LNCAP (cell line): ENCODE measurements around the gene CHRNA4.

Experiments
- CTCF ChIP-seq: fragments of 450-650 bp; IDR thresholded peaks from 2 replicates; pipeline ENCODE4 v1.5.1; 2017; ENCODE audit warnings: mild to moderate bottlenecking

CHRNA4 gene

DNA sequence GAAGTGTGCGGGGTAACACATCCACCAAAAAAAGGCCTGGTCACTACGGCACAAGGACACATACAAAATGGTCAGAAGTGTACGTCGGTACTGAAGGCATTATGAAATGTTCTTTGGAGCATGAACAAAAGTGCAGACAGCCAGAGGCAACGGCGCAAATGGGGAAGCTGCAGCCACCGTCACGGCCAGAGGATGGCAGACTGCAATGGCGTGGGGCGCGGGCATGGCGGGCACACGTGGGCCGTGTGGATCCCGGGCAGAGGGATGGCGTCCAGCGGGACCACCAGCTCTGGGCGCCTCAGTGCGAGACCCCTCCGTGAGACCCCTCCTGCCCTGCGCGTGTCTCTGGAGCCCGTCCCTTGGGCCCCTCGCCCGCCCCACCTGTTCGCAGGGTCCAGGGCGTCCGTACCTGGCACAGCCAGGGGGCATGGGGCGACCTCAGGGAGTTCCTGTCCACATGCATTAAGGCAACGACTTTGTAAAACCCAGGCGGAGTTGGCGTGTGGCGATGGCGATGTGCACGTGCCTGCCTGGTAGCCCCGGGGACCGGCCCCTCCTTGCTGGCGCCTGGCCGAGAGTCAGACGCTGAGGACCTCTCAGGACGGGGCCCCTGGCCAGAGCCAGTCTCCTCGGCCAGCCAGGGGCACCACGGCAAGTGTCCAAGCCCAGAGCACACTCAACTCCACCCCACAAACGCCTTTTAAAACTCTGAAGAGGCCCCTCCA lies 39.5 kb upstream of the CHRNA4 start:
- 0 out of 2 replicates have a peak, but pooled peaks have one; percentile 18 for TF ChIP-seq CTCF

GRCh38 chr20:63399596-63400375 lies 38.6 kb upstream of the CHRNA4 start:
- no peak for TF ChIP-seq CTCF

DNA sequence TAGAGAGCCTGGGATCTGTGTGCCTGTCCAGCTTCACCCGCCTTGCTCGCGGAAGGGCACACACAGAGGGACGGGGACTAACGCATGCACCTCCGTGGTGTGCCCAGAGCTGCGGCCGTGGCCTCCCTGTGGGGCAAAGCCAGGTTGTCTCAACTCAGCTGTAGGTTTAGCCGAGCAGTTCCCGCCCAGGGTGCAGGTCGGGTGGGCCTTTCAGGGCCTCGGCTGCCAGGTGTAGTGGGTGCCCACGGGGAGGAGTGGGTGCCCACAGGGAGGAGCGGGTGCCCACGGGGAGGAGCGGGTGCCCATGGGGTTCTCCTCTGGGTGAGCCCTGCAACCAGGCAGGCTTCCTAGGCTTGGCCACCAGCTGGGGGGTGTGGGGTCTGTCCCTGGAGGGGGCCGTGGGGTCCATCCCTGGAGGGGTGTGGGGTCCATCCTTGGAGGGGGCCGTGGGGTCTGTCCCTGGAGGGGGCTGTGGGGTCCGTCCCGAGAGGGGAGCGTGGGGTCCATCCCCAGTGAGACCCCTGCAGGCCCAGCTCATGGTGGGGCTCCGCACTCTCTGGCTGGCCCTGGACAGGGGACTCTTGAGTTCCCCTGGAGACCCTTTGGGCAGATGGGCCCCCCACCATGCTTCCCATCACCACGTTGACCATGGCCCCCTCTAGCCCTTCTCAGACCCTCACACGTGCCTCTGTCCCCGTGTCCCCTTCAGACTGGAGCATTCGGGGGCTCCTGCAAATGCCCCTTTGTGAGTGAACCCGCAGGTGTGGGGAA lies 37.8 kb upstream of the CHRNA4 start:
- TF ChIP-seq CTCF = no peak

DNA sequence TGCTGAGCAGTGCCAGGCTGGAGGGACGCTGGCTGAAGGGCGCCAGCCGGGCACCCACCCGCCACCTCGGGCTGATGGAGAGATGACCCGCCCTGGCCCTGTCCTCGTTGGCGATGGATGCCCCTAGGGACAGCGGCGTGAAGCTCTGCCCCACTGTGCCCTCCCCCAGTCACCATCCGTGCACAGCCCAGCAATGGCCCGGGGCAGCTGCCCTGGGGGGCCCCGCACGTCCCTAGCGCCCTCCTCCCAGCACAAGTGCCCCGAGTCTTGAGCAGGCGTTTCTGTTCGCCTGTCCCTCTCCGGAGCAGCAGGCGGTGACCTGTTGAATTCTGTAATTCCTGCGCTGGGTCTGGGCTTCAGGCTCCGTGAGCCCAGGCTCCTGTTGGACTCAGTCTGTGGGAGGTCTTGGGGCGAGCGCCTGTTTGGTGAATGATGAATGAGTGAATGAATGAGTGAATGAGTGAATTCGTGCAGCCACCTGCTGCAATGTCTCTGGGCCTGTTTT lies 36.8 kb upstream of the CHRNA4 start:
- TF ChIP-seq CTCF = no peak

- no peak for TF ChIP-seq CTCF
Observed at GRCh38 chr20:63397155-63397843, 36.1 kb upstream of the CHRNA4 start.

- TF ChIP-seq CTCF = no peak
Observed at GRCh38 chr20:63396300-63396699, 35.2 kb upstream of the CHRNA4 start.

DNA sequence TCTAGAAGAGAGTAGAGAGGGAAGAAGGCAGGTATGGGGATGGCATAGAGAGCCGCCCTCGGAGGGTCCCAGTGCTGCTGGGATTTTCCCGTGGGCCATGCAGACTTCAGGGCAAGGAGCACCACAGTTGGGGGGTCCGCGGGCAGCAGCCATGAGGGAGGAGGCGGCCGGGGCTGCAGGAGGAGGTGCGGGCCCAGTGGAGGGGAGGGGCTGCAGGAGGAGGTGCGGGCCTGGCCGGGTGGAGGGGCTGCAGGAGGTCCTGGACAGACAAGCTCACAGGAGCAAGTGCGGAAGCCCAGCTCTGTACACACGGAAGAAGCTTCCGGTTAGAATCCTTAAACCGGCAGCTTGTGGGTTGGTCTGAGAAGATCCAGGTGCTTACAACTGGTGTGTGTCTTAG lies 34.6 kb upstream of the CHRNA4 start:
- TF ChIP-seq CTCF = no peak
